GM08714 (cell line): ENCODE data around the gene COPE.

Experiments used
- H3K4me3 ChIP-seq: fragments of 200-500 bp; sonication (Bioruptor generic); 2 replicates; pipeline ENCODE4 v1.5.1; 2014; ENCODE audit warnings: mild to moderate bottlenecking, low read length, inconsistent platforms
- ZNF274 ChIP-seq: IDR thresholded peaks from 2 replicates; pipeline ENCODE4 v1.6.1; 2012; ENCODE audit warnings: mild to moderate bottlenecking, low read depth, low read length

Gene COPE

DNA sequence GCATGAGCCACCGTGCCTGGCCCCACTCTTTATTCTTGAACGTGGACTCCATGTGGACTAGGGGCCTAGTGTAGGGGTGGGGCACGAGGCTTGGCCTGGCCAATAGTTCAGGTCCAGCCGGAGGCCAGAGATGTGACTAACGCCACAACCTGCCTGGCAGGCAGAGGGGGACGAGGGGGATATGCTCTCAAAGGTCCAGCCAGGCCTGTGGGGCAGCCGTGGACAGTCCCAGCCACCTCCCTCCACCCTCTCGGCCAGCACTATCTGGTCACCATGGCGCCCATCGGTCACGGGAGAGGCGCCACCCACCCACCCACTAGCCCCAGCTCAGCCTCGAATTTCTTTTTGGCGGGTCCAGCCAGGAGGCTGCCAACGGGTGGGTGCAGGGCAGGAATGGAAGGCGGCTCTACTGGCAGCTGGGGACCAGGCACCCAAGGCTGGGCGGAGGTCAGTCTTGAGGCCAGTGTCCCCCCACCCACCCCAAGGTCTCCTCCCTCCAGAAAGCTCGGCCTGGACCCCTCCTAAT is 21.0 kb downstream of the COPE start:
- no peak overlapping the region for H3K4me3 ChIP-seq
- TF ChIP-seq ZNF274: no peak

GRCh38 chr19:18897094-18898029 is 21.8 kb downstream of the COPE start:
- no peak for TF ChIP-seq ZNF274
- no peak overlapping the region for H3K4me3 ChIP-seq

DNA sequence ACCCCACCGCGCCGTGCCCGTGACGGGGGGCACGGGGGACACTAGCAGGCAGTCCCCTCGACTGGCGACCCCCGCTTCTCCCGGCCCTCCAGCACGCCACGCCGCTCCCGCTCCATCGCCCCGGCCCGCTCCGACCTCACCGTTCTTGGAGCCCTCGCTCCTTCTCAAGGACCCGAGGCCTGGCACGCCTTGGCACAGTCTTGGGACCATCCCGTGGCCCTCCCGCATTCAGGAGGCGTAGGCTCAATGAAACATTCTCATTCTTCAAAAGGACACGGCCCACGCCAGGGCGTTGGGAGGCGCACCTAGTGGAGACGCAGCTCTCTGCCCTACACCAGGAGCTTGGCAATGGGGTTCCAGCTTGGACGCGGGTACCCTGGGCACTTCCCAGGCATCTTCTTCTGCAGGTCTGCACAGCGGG is 22.8 kb downstream of the COPE start:
- no peak for TF ChIP-seq ZNF274

GRCh38 chr19:18895824-18896341 is 23.3 kb downstream of the COPE start, which contains the start of gene CERS1:
TSS of gene CERS1 (minus strand) at chr19:18896158. CDS start at chr19:18896072, 86 bp downstream.
- no peak for TF ChIP-seq ZNF274
- peak within 1 kb of the TSS; percentile 9; the same call in 1 of the 2 replicates for H3K4me3 ChIP-seq

More for the DNA sequence above, 22.8 kb downstream of the COPE start:
- H3K4me3 ChIP-seq: no peak overlapping the region

DNA sequence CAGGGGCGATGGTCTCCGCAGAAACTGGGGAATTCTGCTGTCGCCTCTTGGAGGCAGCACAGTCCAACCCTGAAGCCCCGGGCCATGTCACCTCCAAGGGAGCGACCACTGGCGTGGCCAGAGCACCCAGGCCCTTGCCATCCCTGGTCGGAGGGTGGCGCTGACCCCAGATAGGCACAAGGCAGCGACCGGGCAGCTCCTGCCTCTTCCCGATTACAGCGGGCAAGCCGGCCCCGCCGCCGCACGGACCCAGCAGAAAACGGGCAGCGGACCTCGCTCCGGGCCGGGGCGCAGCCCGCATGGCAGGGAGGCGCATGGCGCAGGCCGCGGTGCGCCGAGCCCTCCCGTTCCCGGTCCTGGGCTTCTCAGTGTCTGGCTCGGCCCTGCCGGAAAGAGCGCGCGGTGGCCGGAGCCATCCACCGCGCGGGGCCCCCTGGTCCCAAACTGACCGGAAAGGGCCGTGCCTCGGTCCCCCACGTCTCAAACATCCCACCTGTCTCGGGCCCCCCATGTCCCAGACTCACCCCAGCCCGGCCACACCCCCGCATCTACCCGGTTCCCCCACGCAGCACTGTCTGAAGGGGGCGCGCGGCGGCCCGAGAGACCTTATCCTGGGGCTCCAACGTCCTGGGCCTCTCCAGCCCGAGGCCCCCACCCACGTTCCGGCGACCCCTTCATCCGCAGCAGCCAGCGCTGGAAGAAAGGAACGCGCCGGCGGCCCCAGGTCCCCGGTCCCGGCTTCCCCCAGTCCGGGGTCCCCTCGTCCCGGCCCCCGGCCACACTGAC is 24.0 kb downstream of the COPE start:
- H3K4me3 ChIP-seq: peak overlapping the region; percentile 9; the same call in 1 of the 2 replicates

DNA sequence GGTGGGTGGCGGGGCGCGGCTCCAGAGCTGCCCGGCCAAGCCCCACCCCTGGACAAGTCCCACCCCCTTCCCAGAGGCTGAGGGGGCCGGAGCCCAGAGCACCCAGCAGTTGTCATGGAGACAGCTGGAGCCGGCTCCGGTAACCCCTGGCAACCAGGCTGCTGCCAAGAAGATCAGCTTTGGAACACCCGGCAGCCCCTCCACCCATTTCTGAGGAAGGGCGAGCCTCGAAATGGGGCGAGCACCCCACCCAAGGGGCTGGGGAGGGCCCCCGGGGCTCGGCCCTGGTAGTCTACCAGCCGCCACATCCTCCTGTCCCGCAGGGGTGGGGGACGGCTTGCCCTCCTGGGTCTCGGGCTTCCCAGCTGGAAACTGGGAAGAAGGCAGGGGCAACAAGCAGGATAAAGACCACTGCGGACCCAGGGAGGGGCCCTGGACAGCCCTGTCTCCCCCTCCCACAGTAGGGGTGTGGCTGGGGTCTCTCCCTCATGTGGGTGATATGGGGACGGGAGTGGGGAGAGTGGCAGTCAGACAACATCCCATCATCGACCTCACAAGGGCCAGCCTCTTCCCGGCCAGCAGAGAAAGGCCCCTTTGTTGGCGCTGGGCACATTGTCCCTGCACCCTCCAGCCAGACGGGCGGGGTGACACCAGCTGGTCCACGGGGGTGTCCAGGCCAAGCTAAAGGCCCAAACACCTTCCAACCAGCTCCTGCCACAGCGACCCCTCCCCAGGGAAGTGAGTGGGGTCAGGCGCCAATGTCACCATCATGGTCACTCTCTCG is 24.7 kb downstream of the COPE start:
- no peak overlapping the region for H3K4me3 ChIP-seq
- TF ChIP-seq ZNF274: no peak

More for the DNA sequence above, 24.0 kb downstream of the COPE start:
- TF ChIP-seq ZNF274: no peak

DNA sequence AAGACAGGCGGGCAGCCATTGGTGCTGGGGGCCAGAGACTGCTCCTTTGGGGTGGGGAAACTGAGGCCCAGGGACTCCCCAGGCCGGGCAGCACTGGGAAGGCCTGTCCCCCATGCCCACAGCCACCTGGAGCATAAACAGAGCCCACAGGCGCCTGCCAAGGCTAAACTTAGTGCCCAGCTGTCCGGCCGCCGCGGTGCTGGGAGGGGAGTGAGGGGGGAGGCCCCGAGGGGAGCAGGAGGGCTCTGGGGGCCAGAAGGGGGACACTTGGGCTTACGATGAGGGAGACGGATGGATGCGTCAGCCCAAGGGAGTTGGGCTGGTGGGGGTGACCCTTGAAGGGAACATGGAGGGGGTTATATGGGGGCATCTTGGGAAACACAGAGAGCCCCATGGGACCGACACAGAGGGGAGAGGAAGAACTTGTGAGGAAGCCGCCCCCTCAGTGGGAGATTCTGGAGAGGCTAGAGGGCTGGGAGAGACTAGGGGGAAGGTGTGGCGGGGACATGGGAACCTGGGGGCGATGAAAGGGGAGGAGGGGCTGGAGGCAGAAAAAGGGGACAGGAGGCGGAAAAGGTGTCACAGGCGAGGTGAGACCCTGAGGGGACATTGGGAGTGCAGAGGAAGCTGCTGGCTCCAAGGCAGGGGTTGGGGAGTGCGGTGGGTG is 25.5 kb downstream of the COPE start:
- no peak for TF ChIP-seq ZNF274
- no peak overlapping the region for H3K4me3 ChIP-seq

GRCh38 chr19:18889949-18890745 is 29.0 kb downstream of the COPE start:
- H3K4me3 ChIP-seq: no peak overlapping the region
- TF ChIP-seq ZNF274: no peak

DNA sequence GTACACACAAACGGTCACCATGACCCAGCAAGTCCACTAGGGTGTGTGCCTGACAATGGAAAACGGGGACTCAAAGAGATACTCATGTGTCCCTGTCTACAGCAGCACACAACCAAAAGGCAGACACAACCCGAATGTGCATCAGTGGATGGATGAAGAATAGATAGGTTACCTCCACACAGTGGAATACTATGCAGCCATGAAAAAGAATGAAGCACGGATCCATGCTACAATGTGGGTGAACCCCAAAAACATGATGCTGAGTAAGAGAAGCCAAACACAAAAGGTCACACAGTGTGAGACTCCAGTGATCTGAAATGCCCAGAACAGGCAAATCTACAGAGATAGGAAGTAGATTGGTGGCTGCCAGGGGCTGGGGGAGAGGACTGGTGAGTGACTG is 32.2 kb downstream of the COPE start:
- no peak for TF ChIP-seq ZNF274
- H3K4me3 ChIP-seq: no peak overlapping the region

GRCh38 chr19:18883526-18884304 is 35.5 kb downstream of the COPE start:
- no peak overlapping the region for H3K4me3 ChIP-seq
- no peak for TF ChIP-seq ZNF274

- TF ChIP-seq ZNF274: no peak
- no peak overlapping the region for H3K4me3 ChIP-seq
These were observed 37.7 kb downstream of the COPE start for GRCh38 chr19:18881491-18881890.
